ENCODE measurements around the gene SCLT1.
A peak's percentile ranks its signal among the peaks of the same experiment; 100 is the strongest.
"Not testable (repeated sequence)": the region's sequence is repeated elsewhere in the genome, so short reads cannot be mapped to it uniquely, and the experiment has no call there.

SCLT1 gene

DNA sequence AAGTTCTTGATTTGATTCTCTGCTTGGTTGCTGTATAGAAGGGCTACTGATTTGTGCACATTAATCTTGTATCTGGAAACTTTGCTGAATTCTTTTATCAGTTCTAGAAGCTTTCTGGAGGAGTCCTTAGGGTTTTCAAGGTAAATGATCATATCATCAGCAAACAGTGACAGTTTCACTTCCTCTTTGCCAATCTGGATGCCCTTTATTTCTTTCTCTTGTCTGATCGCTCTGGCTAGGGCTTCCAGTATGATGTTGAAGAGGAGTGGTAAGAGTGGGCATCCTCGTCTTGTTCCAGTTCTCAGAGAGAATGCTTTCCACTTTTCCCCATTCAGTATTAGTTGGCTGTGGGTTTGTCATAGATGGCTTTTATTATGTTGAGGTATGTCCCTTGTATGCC is 23.8 kb downstream of the SCLT1 start:
- not testable (repeated sequence) for DNase-seq

GRCh38 chr4:129064717-129065116 is 28.6 kb downstream of the SCLT1 start:
- no peak for DNase-seq

DNA sequence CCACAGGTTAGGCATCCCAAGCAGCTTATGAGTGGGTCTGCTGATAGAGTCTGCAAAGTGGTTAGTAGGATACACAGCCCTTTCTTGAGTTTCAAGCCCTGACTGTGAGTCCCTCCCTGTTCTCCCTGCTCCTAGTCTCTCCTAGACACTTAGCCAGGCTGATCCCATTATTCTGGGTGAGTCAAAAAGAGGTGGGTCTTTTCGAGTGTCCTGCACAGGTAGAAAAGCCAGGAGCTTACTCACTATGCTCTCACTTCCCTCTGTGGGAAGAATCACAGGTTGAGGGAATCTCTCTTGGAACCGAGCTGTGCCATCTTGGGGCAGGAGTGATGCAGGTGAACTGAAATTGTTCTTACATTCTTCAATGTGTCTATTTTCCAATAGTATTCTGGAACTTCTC is 29.7 kb downstream of the SCLT1 start:
- DNase-seq: no peak

DNA sequence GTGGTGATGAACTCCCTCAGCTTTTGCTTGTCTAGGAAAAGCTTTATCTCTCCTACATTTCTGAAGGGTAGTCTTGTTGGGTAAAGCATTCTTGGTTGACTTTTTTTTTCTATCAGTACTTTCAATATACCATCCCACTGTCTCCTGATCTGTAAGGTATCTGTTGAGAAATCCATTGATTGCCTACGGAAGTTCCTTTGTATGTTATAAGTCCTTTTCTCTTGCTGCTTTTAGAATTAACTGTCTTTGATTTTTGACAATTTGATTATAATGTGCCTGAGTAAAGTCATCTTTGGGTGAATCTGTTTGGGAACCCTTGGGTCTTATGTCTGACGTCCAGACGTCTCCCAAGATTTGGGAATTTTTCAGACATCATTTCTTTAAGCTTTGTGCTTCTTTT is 30.8 kb downstream of the SCLT1 start:
- no peak for DNase-seq

- no peak for DNase-seq
These were observed 34.3 kb downstream of the SCLT1 start for GRCh38 chr4:129059028-129059427.

- no peak for DNase-seq
These were observed 47.0 kb downstream of the SCLT1 start for GRCh38 chr4:129046055-129046959.

- DNase-seq: peak; percentile 4
These were observed 49.8 kb downstream of the SCLT1 start for GRCh38 chr4:129043523-129043922.

GRCh38 chr4:129040471-129040870 is 52.9 kb downstream of the SCLT1 start:
- no peak for DNase-seq

- DNase-seq: no peak
These were observed 56.2 kb downstream of the SCLT1 start for GRCh38 chr4:129037093-129037492.

DNA sequence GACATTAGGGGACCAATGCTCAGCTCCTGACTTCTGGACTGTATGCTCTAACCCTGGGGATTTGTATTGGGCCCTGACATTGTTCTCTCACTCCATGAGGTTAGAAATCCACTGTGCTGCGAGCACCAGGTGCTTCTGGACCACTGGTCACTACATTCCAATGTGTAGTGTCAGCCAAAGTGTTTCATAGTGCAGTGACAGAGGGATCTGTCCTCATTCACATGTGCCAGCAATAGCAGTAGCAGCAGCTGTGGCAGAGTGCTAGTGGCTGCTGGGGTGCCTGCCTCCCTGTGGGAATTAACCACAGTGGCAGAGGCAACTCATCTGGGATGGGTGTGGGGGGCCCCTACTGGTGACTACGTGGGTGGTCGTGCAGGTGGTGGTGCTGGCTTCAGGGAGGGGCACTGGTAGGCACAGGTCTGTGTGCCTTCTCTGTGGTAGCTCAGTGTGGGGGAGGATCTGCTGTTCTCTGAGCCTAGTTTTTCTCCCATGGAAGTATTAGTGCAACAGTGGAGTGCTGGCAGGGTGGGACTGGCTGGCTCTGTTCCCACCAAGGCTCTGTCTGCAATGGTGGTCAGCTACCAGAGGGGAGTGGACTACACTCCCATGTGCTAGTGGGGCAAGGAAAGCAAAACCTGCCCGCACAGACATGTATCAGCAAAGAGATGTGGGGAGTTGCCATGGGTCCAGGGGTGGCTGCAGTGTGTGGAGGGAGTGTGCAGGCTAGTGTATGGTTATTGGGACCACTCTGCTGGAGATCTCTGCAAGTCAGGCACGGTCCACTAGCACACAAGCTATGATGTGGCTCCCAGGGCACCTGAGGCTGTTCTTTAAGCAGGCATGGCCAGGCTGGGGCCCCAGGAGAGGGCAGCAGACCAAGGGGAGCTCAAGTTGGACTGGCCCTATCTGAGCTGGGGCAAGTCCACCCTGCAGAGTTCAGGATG is 78.5 kb downstream of the SCLT1 start:
- no peak for DNase-seq

DNA sequence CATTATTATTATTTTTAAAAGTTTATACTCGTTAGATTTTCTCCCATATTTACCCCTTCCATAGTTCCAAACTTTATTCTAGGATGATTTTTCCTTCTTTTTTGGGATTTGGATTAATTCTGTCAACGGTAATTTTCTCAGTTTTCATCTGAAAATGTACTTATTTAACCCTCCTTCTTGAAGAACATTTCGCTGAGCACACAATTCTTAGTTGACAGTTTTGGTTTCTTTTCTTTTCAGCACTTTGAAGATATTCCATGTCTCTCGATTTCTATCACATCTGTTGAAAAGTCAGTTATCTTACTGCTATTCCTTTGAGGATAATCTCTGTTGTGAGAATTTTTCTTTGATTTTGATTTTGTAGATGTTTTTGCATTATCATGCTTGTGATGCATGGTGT is 85.2 kb downstream of the SCLT1 start:
- no peak for DNase-seq

- no peak for DNase-seq
These were observed 106.4 kb downstream of the SCLT1 start for GRCh38 chr4:128986908-128987307.

- no peak for DNase-seq
These were observed 107.3 kb downstream of the SCLT1 start for GRCh38 chr4:128986019-128986418.

GRCh38 chr4:128983771-128984485 is 109.4 kb downstream of the SCLT1 start:
- DNase-seq: no peak

DNA sequence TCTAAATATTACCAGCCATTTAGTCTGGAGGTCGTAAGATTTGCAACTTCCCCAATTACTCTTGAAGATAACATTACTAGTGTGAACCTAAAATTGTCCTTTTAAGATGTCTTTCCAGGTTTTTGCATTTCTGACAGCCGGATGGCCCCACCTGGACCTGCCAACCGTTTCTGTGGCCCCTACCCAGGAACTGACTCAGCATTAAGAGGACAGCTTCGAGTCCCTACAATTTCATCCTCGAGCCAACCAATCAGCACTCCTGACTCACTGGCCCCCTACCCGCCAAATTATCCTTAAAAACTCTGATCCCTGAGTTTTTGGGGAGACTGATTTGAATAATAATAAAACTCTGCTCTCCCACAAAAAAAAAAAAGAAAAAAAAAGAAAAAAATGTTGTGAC is 112.0 kb downstream of the SCLT1 start:
- DNase-seq: no peak

DNA sequence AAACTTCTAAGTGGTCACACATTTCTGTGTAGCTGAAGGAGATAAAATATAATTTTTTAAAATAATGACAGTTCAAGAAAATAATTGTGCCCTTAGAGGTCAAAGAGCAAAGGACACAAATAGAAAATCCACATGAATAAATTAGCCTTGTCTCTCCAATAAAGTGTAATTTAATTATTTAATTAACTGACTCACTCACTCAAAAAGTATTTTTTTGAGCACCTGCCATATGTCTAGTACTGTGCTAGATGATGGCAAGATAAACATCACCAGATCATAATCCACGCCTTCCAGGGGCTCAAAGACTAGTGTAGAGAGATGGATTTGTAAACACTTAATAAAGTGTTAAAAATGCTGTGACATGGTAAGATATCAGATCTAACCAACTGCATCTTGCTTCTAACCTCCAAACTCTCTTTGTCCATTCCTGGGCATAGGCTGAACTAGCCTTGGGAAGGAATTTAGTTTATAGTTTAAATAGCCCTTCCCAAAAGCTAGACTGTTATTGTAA is 112.5 kb downstream of the SCLT1 start:
- no peak for DNase-seq

DNA sequence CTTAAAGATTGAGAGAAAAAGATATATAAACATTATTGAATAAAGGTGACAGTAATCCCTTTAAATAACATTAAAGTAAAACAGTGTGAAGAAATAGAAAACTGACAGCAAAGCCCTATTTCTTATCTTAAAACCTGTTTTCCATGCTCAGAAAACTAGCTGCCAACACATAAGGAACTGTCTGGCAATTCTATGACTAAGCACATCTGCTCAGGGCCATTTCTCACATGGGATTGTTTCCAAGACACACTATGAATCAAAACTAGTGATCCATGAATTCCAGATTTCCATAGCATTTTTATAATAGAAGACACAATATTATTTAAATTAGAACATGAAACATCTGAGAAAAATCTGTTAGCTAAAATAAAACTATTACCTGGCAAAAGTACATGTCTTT is 113.4 kb downstream of the SCLT1 start:
- DNase-seq: no peak

GRCh38 chr4:128978985-128979384 is 114.4 kb downstream of the SCLT1 start:
- DNase-seq: no peak

GRCh38 chr4:128974136-128974581 is 119.2 kb downstream of the SCLT1 start:
- DNase-seq: no peak

- no peak for DNase-seq
These were observed 120.0 kb downstream of the SCLT1 start for GRCh38 chr4:128973384-128973783.

GRCh38 chr4:128961405-128961804 is 131.9 kb downstream of the SCLT1 start:
- no peak for DNase-seq

DNA sequence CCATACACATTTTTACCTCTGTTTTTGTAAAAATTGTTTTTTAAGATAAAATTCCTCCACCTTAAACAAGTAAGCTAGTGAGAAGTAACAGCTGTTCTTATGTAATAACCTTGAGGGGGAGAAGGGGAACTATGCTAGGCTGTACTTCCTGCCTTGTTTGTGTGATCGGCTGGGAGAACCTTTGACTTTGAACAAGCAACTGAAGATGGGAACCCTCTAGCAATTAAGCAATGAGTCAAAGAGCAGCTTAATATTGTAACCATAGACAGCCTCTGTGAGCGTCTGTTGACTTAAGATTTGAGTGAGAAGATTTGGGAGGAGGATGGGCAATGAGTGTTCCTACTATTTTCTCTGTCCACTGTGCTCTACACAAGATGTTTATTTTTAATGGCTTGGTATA is 135.1 kb downstream of the SCLT1 start:
- DNase-seq: no peak

- no peak for DNase-seq
These were observed 135.9 kb downstream of the SCLT1 start for GRCh38 chr4:128957459-128957858.

Data from CD4-positive, alpha-beta T cell treated with Interleukin-10 for 1 hour (primary cell).